SU-DHL-6 (cell line): ENCODE measurements around the gene P4HA1.

Experiments
- EZH2phosphoT487 ChIP-seq: fragments of 200-600 bp; sonication (generic), shearing (Covaris generic); conservative IDR thresholded peaks from 2 replicates; pipeline ENCODE4 v1.6.1; 2018; ENCODE audit warnings: mild to moderate bottlenecking, antibody characterized with exemption, low read length, moderate library complexity, mixed read lengths
- TF ChIP-seq, protein P1 (sequence below): fragments of 200-600 bp; sonication (generic); IDR thresholded peaks from one replicate; pipeline ENCODE4 v1.5.1; 2017; ENCODE audit warnings: antibody characterized with exemption, mild to moderate bottlenecking, low read length, moderate library complexity; ENCODE audit not compliant: insufficient read depth, poor library complexity, severe bottlenecking

DNA sequence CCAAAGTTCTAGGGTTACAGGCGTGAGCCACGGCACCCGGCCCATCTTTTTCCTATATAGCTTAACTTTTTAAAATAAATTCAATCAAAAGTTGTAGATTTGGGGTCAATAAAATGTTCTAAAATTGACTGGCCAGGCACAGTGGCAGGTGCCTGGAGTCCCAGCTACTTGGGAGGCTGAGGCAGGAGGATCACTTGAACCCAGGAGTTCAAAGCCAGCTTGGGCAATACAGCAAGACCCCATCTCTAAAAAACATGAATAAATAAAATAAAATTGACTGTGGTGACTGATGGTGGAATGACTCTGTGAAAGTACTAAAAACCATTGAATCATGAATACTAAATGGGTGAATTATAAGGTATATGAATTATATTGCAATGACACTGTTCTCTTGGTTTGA is 20.8 kb downstream of the P4HA1 start:
- TF ChIP-seq, protein P1, sequence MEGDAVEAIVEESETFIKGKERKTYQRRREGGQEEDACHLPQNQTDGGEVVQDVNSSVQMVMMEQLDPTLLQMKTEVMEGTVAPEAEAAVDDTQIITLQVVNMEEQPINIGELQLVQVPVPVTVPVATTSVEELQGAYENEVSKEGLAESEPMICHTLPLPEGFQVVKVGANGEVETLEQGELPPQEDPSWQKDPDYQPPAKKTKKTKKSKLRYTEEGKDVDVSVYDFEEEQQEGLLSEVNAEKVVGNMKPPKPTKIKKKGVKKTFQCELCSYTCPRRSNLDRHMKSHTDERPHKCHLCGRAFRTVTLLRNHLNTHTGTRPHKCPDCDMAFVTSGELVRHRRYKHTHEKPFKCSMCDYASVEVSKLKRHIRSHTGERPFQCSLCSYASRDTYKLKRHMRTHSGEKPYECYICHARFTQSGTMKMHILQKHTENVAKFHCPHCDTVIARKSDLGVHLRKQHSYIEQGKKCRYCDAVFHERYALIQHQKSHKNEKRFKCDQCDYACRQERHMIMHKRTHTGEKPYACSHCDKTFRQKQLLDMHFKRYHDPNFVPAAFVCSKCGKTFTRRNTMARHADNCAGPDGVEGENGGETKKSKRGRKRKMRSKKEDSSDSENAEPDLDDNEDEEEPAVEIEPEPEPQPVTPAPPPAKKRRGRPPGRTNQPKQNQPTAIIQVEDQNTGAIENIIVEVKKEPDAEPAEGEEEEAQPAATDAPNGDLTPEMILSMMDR = no peak
- TF ChIP-seq EZH2phosphoT487 = no peak
